Ovary (tissue), 9 donors: ENCODE results near the gene PNMT. TPM values are rescaled to one million over a fixed set of nuclear protein-coding genes. Genes with fewer than 3 reads are reported as not detected.

Experiments
- DNase-seq, 5 donors: peaks; one replicate each; pipeline ENCODE4 v3.0.0-alpha.2; 2019 to 2020
- H3K27ac ChIP-seq, 2 donors: fragments of 200-600 bp; one replicate each; pipeline versions ENCODE4 v1.5.1 to v1.8.0; 2019 to 2022
- H3K27me3 ChIP-seq: fragments of 200-600 bp; one replicate; pipeline ENCODE4 v1.8.0; 2022
- H3K36me3 ChIP-seq: fragments of 200-600 bp; sonication (generic); one replicate; pipeline ENCODE4 v1.5.1; 2019
- H3K4me1 ChIP-seq: one replicate; pipeline ENCODE4 v1.8.1; 2013; ENCODE audit warnings: mild to moderate bottlenecking, moderate library complexity; ENCODE audit not compliant: insufficient read depth
- H3K4me3 ChIP-seq: fragments of 200-600 bp; sonication (generic); one replicate; pipeline ENCODE4 v1.5.1; 2017
- H3K9me3 ChIP-seq, 2 donors: fragments of 200-600 bp in 1 of 2; sonication (generic) in 1 of 2; one replicate each; pipeline versions ENCODE4 v1.5.1 to v1.8.1; 2013 to 2019; ENCODE audit warnings: mild to moderate bottlenecking in 1 of 2, moderate library complexity in 1 of 2
- CTCF ChIP-seq, 3 donors: fragments of 450-650 bp in 2 of 3; fragments of 200-600 bp in 1 of 3; IDR thresholded peaks; one replicate each; pipeline versions ENCODE4 v1.5.1 to v1.8.0; 2016 to 2022; ENCODE audit warnings: antibody characterized with exemption in 3 of 3, mild to moderate bottlenecking in 1 of 3
- EP300 ChIP-seq: sonication (generic); formaldehyde crosslinking; IDR thresholded peaks from one replicate; pipeline ENCODE4 v1.6.1; 2017; ENCODE audit warnings: antibody characterized with exemption
- POLR2A ChIP-seq: fragments of 450-650 bp; IDR thresholded peaks from one replicate; pipeline ENCODE4 v1.6.1; 2017; ENCODE audit warnings: antibody characterized with exemption, mild to moderate bottlenecking, moderate library complexity
- WGBS, 3 donors: extraction: QIAGEN DNeasy Blood & Tissue Kit in 1 of 3; methylation state at CpG; one replicate each; pipeline versions ENCODE4 v1.1.5 to v1.1.7; 2013 to 2017; 5-methylcytosine and 5-hydroxymethylcytosine counted together
- intact Hi-C, 4 donors: fragments of 100-400 bp; cut with DNase I; formaldehyde crosslinking; loops; one replicate each; pipeline versions ENCODE4 v1.11.0 to v1.15.1; 2022 to 2023
- polyA plus RNA-seq, 2 donors: library from polyadenylated mRNA; stranded (reverse); fragments of 200-250 nt in 1 of 2; fragments of 350-450 nt in 1 of 2; fragmentation: Illumina TruSeq in 1 of 2; extraction: RNeasy Lipid Tissue Mini Kit (QIAGEN cat#74804) in 1 of 2; gene quantifications; one replicate each; pipeline ENCODE4 v1.2.3, GENCODE V29; 2013 to 2014
- total RNA-seq, 7 donors: library from RNA; depleted of rRNA in 2 of 7; stranded (reverse); fragments of >200 nt in 2 of 7; fragmentation: NEBNext Ultra II Directional in 3 of 7; extraction: Animal tissue kit (Norgen Biotek cat#: 25700) in 3 of 7; gene quantifications; one replicate each; pipeline versions ENCODE4 v1.1.0 to v1.2.4, GENCODE V29; 2016 to 2023
- donor health status: DM: no; HTN: no; CAD: no; lungs with moderate emphysema.
- donor health status: DM: no; HTN: no; CAD: no.
- donor health status: Bipolar disorder and iron deficiency.
- donor health status: DM: yes; HTN: yes; CAD: no.
- donor health status: DM: no; HTN: no; CAD: no.
- donor health status: DM: yes; HTN: yes; CAD: no.

PNMT gene
- total and polyA plus RNA-seq, 9 donors: 0.60 to 5.1 (median 1.3) TPM; not detected in 2

- peaks cover 1% of the 10 kb centered on the region for H3K4me1 ChIP-seq
- no peak overlapping the region for H3K27ac ChIP-seq
- TF ChIP-seq EP300: no peak
- no peak for TF ChIP-seq CTCF (IDR thresholded peaks at IDR 0.05)
- no peak for TF ChIP-seq POLR2A
- DNase-seq: no peak
- no peak overlapping the region for H3K4me3 ChIP-seq
- no peaks in the 10 kb centered on the region for H3K9me3 ChIP-seq
- no peaks in the 10 kb centered on the region for H3K27me3 ChIP-seq
- intact Hi-C loops: loop anchor here in 1 of 4 donors (5.0 kb wide), 1 partner anchor 101 kb away; the partner anchor contains the start of gene MIEN1
- no peaks in the 10 kb centered on the region for H3K36me3 ChIP-seq
- 33 to 39% (median 35%) methylated on average over 6 of the region's 6 CpGs for WGBS, 3 donors
These were observed 36.9 kb upstream of the PNMT start for GRCh38 chr17:39631403-39631802.

- no peak for TF ChIP-seq CTCF (IDR thresholded peaks at IDR 0.05)
- no peak for TF ChIP-seq POLR2A
- TF ChIP-seq EP300: no peak
- intact Hi-C loops: loop anchor here in 1 of 4 donors (5.0 kb wide), 1 partner anchor 100 kb away; the partner anchor contains the start of gene MIEN1
- no peaks in the 10 kb centered on the region for H3K27me3 ChIP-seq
- H3K4me1 ChIP-seq: peaks cover 1% of the 10 kb centered on the region
- no peaks in the 10 kb centered on the region for H3K9me3 ChIP-seq
- no peak overlapping the region for H3K4me3 ChIP-seq
- no peaks in the 10 kb centered on the region for H3K36me3 ChIP-seq
- 19 to 23% (median 21%) methylated on average over 12 to 13 of the region's 13 CpGs for WGBS, 3 donors
- H3K27ac ChIP-seq: no peak overlapping the region
- DNase-seq: no peak
These were observed 35.9 kb upstream of the PNMT start for GRCh38 chr17:39632153-39632941.

- intact Hi-C loops: loop anchor here in 1 of 4 donors (5.0 kb wide), 1 partner anchor 99 kb away; the partner anchor contains the start of gene MIEN1
- H3K27ac ChIP-seq: no peak overlapping the region
These were observed 34.6 kb upstream of the PNMT start for GRCh38 chr17:39633570-39634183.

More at GRCh38 chr17:39633570-39634183, 34.6 kb upstream of the PNMT start:
- no peak for TF ChIP-seq EP300
- TF ChIP-seq CTCF (IDR thresholded peaks at IDR 0.05): no peak
- no peak for TF ChIP-seq POLR2A
- Histone ChIP-seq H3K4me1 (peaks cover 8% of the 10 kb centered on the region), H3K27me3 (no peaks in the 10 kb centered on the region), H3K4me3 (no peak overlapping the region), H3K36me3 (no peaks in the 10 kb centered on the region), H3K9me3 (no peaks in the 10 kb centered on the region)
- WGBS, 3 donors: 62 to 66% (median 66%) methylated on average over 7 to 8 of the region's 8 CpGs
- DNase-seq: no peak
